PC-9 (cell line): Measurements from ENCODE around the gene FAM210B. TPM values are rescaled to one million over a fixed set of nuclear protein-coding genes. Genes with fewer than 3 reads are reported as not detected.

Experiments
- BruUV-seq: library from RNA; stranded (reverse); fragments of 400-500 nt; replicated peaks from 2 replicates; lab custom pipeline; 2021; lab: Mats Ljungman, UMichigan
- CTCF ChIA-PET: fragments of 300-600 bp; sonication (Branson Sonifier 250); formaldehyde crosslinking; loops from one replicate; lab custom pipeline; 2022; ENCODE audit warnings: antibody characterized with exemption; lab: Charles Lee
- POLR2A ChIA-PET: fragments of 300-600 bp; sonication (Branson Sonifier 250); formaldehyde crosslinking; loops from one replicate; lab custom pipeline; 2022; ENCODE audit warnings: antibody characterized with exemption; ENCODE audit not compliant: unreplicated experiment; lab: Charles Lee
- DNase-seq, 2 experiments: peaks; one replicate each; pipeline versions ENCODE4 v3.0.0 to v3.0.0-alpha.2; 2015 to 2022; ENCODE audit warnings: mixed read lengths in 1 of 2
- H2AFZ ChIP-seq: fragments of 200-600 bp; sonication (generic); 2 replicates; pipeline ENCODE4 v1.8.1; 2017; ENCODE audit warnings: antibody characterized with exemption
- H3F3A ChIP-seq: fragments of 200-600 bp; sonication (generic); 2 replicates; pipeline ENCODE4 v1.8.1; 2017; ENCODE audit warnings: antibody characterized with exemption, mild to moderate bottlenecking, low read depth; ENCODE audit not compliant: insufficient read depth
- H3K27ac ChIP-seq: fragments of 200-600 bp; sonication (generic); 2 replicates; pipeline ENCODE4 v1.6.1; 2016; ENCODE audit warnings: mixed run types
- H3K27me3 ChIP-seq: fragments of 200-600 bp; sonication (generic); 2 replicates; pipeline ENCODE4 v1.6.1; 2016; ENCODE audit warnings: low read depth, mixed run types; ENCODE audit not compliant: insufficient read depth
- H3K36me3 ChIP-seq: fragments of 200-600 bp; sonication (generic); 2 replicates; pipeline ENCODE4 v1.6.1; 2016; ENCODE audit warnings: low read depth, mixed run types
- H3K4me1 ChIP-seq: fragments of 200-600 bp; sonication (generic); replicated peaks from 2 replicates; pipeline ENCODE4 v1.6.1; 2016; ENCODE audit warnings: mixed run types; ENCODE audit not compliant: insufficient read depth
- H3K4me2 ChIP-seq: fragments of 200-600 bp; sonication (generic); 2 replicates; pipeline ENCODE4 v1.6.1; 2017; ENCODE audit warnings: mixed run types
- H3K4me3 ChIP-seq: fragments of 200-600 bp; sonication (generic); 2 replicates; pipeline ENCODE4 v1.6.1; 2016; ENCODE audit warnings: mixed run types
- H3K79me2 ChIP-seq: fragments of 200-600 bp; sonication (generic); 2 replicates; pipeline ENCODE4 v1.6.1; 2017; ENCODE audit warnings: low read depth, mixed run types
- H3K9me2 ChIP-seq: fragments of 200-600 bp; sonication (generic); 2 replicates; pipeline ENCODE4 v1.8.1; 2017; ENCODE audit warnings: mild to moderate bottlenecking; ENCODE audit not compliant: insufficient read depth
- H3K9me3 ChIP-seq: fragments of 200-600 bp; sonication (generic); 2 replicates; pipeline ENCODE4 v1.8.1; 2016; ENCODE audit warnings: low read depth; ENCODE audit not compliant: insufficient read depth
- H4K20me1 ChIP-seq: fragments of 200-600 bp; sonication (generic); 2 replicates; pipeline ENCODE4 v1.8.1; 2017; ENCODE audit not compliant: insufficient read depth
- EZH2 ChIP-seq: fragments of 200-600 bp; sonication (generic); IDR thresholded peaks from 2 replicates; pipeline ENCODE4 v1.8.0; 2017; ENCODE audit warnings: antibody characterized with exemption, low read depth
- intact Hi-C: fragments of 100-400 bp; cut with micrococcal nuclease; formaldehyde crosslinking; loops from one replicate; pipeline ENCODE4 v1.10.0; 2022; ENCODE audit not compliant: unreplicated experiment
- total RNA-seq: library from RNA; stranded (reverse); gene quantifications from 2 replicates; pipeline ENCODE4 v1.2.3, GENCODE V29; 2021
- TF ChIP-seq, protein P1 (sequence below): fragments of 200-600 bp; sonication (generic); conservative IDR thresholded peaks from 2 replicates; pipeline ENCODE4 v1.6.1; 2017; ENCODE audit warnings: mixed run types, antibody characterized with exemption, mild to moderate bottlenecking, moderate library complexity

The FAM210B gene
- total RNA-seq, 1 experiment from 2014 or later, result 21.4 TPM

DNA sequence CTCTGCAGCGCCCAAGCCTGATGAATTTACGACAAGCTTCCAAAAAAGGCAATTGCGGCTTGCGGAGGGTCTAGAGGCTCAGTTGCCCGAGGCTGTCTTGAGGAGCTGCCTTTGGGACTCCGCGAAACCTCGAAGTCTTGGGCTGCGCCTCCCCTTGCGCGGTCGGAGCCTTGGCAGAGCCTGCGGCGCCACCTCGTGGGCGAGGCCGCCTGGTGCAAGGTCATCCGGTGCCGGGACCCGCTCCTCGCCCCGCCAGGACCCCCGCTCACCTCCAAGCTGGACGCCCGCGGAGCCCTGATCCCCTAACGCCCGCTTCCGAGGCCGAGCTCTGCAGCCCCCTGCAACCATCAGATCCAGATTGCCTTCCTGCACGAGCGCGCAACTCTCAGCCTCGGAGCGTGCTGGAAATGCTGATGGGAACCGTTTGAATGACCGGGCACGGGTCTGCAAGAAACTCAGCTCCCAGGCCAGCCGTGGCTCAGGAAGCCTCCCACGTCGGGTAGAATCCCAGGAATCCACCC lies 14.9 kb upstream of the FAM210B start:
- no peaks in the 10 kb centered on the region for H3K36me3 ChIP-seq
- H3K9me3 ChIP-seq, result no peaks in the 10 kb centered on the region; the same call in 1 of the 2 replicates
- H4K20me1 ChIP-seq, result no peaks in the 10 kb centered on the region
- no peak overlapping the region for H3K4me3 ChIP-seq
- BruUV-seq, result no TSS peak
- no peaks in the 10 kb centered on the region for H3F3A ChIP-seq
- intact Hi-C loops, result no loop called here
- H3K79me2 ChIP-seq, result no peaks in the 10 kb centered on the region
- DNase-seq, result peak in 1 of 2 experiments; percentile 17
- H3K27ac ChIP-seq, result no peak overlapping the region
- no peak overlapping the region for H3K4me2 ChIP-seq
- H3K27me3 ChIP-seq, result peaks cover 81% of the 10 kb centered on the region
- H3K9me2 ChIP-seq, result no peaks in the 10 kb centered on the region
- TF ChIP-seq, protein P1, sequence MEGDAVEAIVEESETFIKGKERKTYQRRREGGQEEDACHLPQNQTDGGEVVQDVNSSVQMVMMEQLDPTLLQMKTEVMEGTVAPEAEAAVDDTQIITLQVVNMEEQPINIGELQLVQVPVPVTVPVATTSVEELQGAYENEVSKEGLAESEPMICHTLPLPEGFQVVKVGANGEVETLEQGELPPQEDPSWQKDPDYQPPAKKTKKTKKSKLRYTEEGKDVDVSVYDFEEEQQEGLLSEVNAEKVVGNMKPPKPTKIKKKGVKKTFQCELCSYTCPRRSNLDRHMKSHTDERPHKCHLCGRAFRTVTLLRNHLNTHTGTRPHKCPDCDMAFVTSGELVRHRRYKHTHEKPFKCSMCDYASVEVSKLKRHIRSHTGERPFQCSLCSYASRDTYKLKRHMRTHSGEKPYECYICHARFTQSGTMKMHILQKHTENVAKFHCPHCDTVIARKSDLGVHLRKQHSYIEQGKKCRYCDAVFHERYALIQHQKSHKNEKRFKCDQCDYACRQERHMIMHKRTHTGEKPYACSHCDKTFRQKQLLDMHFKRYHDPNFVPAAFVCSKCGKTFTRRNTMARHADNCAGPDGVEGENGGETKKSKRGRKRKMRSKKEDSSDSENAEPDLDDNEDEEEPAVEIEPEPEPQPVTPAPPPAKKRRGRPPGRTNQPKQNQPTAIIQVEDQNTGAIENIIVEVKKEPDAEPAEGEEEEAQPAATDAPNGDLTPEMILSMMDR, result peak; percentile 48
- no peak for TF ChIP-seq EZH2
- no peaks in the 10 kb centered on the region for H3K4me1 ChIP-seq
- ChIA-PET POLR2A (no interaction called here), CTCF (no interaction called here)
- no peak overlapping the region for H2AFZ ChIP-seq

GRCh38 chr20:56345911-56346310 lies 12.9 kb upstream of the FAM210B start:
- Histone ChIP-seq H3K4me3 (no peak overlapping the region), H3K4me1 (no peaks in the 10 kb centered on the region), H3K36me3 (no peaks in the 10 kb centered on the region), H4K20me1 (no peaks in the 10 kb centered on the region), H3K9me2 (no peaks in the 10 kb centered on the region), H3F3A (no peaks in the 10 kb centered on the region), H3K4me2 (no peak overlapping the region), H2AFZ (no peak overlapping the region), H3K9me3 (no peaks in the 10 kb centered on the region), H3K79me2 (no peaks in the 10 kb centered on the region), H3K27me3 (peaks cover 88% of the 10 kb centered on the region), H3K27ac (no peak overlapping the region)
- intact Hi-C loops, result no loop called here
- DNase-seq, result no peak
- POLR2A ChIA-PET, result no interaction called here
- BruUV-seq, result no TSS peak
- TF ChIP-seq, protein P1, result no peak
- TF ChIP-seq EZH2, result no peak
- CTCF ChIA-PET, result no interaction called here

DNA sequence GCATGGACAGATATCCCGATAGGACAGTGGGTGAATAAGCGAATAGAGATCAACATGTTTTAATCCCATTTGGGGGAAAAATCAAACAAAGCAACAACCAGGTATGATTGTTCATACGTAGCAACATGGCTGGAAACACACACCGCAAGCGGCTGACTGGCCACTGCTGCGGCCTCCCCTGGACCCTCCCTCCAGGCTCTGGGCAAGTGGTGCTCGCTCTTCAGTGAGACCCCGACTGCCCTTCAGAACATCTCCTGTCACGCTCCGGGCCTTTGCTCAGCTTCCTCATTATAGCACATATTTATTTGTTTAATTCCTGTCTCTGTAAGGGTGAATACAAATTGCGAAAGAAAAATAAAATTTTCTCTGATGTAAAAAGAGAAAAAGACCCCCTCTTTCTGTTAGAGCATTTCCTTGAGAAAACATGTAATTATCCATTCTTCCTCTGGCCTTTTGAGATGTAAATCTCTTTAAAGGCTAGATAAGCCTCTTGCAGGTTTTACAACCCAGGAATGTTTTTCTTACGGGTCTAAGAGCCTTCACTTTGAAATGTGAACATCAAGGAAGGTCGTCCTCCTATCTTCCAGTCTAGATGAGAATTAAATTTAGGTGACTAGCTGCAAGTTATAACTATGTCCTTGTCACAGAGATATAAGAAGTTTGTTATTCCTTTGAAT lies 11.0 kb upstream of the FAM210B start:
- H3K36me3 ChIP-seq, result no peaks in the 10 kb centered on the region
- TF ChIP-seq, protein P1, result no peak
- TF ChIP-seq EZH2, result no peak
- no peaks in the 10 kb centered on the region for H3K9me2 ChIP-seq
- H4K20me1 ChIP-seq, result no peaks in the 10 kb centered on the region
- no peak for DNase-seq
- no peak overlapping the region for H3K27ac ChIP-seq
- H3K79me2 ChIP-seq, result no peaks in the 10 kb centered on the region
- no peak overlapping the region for H3K4me2 ChIP-seq
- H3F3A ChIP-seq, result no peaks in the 10 kb centered on the region
- peaks cover 90% of the 10 kb centered on the region for H3K27me3 ChIP-seq
- intact Hi-C loops, result no loop called here
- CTCF ChIA-PET, result no interaction called here
- POLR2A ChIA-PET, result no interaction called here
- no peak overlapping the region for H2AFZ ChIP-seq
- no peaks in the 10 kb centered on the region for H3K4me1 ChIP-seq
- no TSS peak for BruUV-seq
- no peaks in the 10 kb centered on the region for H3K9me3 ChIP-seq
- no peak overlapping the region for H3K4me3 ChIP-seq
